HEK293T (cell line): ENCODE measurements around the gene ACO2.

Source experiments
- CTCF ChIA-PET: fragments of 350-600 bp; formaldehyde crosslinking; extraction: SDS; loops from one replicate; lab custom pipeline; 2021; ENCODE audit warnings: antibody characterized with exemption, inconsistent platforms; lab: Yijun Ruan, JAX
- POLR2A ChIA-PET: fragments of 350-600 bp; formaldehyde crosslinking; extraction: SDS; loops from one replicate; lab custom pipeline; 2020; ENCODE audit warnings: antibody characterized with exemption, inconsistent platforms; lab: Yijun Ruan, JAX
- DNase-seq: peaks from one replicate; pipeline ENCODE4 v3.0.0; 2012; ENCODE audit warnings: mixed read lengths; ENCODE audit errors: extremely low spot score
- ARNT ChIP-seq: fragments of 450-650 bp; IDR thresholded peaks from 2 replicates; pipeline ENCODE4 v1.6.1; 2017; ENCODE audit warnings: mild to moderate bottlenecking
- BHLHE40 ChIP-seq: fragments of 450-650 bp; IDR thresholded peaks from 2 replicates; pipeline ENCODE4 v1.6.1; 2016; ENCODE audit warnings: mild to moderate bottlenecking, moderate library complexity, borderline replicate concordance
- CTBP1 ChIP-seq: fragments of 450-650 bp; IDR thresholded peaks from 2 replicates; pipeline ENCODE4 v1.6.1; 2016; ENCODE audit warnings: borderline replicate concordance
- ELF4 ChIP-seq: fragments of 450-650 bp; IDR thresholded peaks from 2 replicates; pipeline ENCODE4 v1.6.1; 2017; ENCODE audit warnings: antibody characterized with exemption
- FOXA1 ChIP-seq: fragments of 450-650 bp; IDR thresholded peaks from 2 replicates; pipeline ENCODE4 v1.6.1; 2016; ENCODE audit warnings: mild to moderate bottlenecking
- FOXK2 ChIP-seq: fragments of 450-650 bp; IDR thresholded peaks from 2 replicates; pipeline ENCODE4 v1.6.1; 2016; ENCODE audit warnings: mild to moderate bottlenecking
- FOXM1 ChIP-seq: fragments of 450-650 bp; IDR thresholded peaks from 2 replicates; pipeline ENCODE4 v1.6.1; 2017; ENCODE audit warnings: mild to moderate bottlenecking, borderline replicate concordance
- HDGF ChIP-seq: fragments of 450-650 bp; IDR thresholded peaks from 2 replicates; pipeline ENCODE4 v1.6.1; 2017; ENCODE audit warnings: antibody characterized with exemption, borderline replicate concordance
- L3MBTL2 ChIP-seq: fragments of 450-650 bp; conservative IDR thresholded peaks from 2 replicates; pipeline ENCODE4 v1.6.1; 2016; ENCODE audit warnings: mild to moderate bottlenecking
- LEF1 ChIP-seq: fragments of 450-650 bp; IDR thresholded peaks from 2 replicates; pipeline ENCODE4 v1.6.1; 2017; ENCODE audit warnings: mild to moderate bottlenecking, borderline replicate concordance
- NFRKB ChIP-seq: fragments of 450-650 bp; IDR thresholded peaks from 2 replicates; pipeline ENCODE4 v1.6.1; 2016; ENCODE audit warnings: mild to moderate bottlenecking, moderate library complexity
- PKNOX1 ChIP-seq: fragments of 450-650 bp; IDR thresholded peaks from 2 replicates; pipeline ENCODE4 v1.6.1; 2016
- SP1 ChIP-seq: fragments of 450-650 bp; IDR thresholded peaks from 2 replicates; pipeline ENCODE4 v1.6.1; 2017
- SUZ12 ChIP-seq: fragments of 450-650 bp; IDR thresholded peaks from 2 replicates; pipeline ENCODE4 v1.6.1; 2016; ENCODE audit warnings: mild to moderate bottlenecking
- TARDBP ChIP-seq: fragments of 450-650 bp; IDR thresholded peaks from 2 replicates; pipeline ENCODE4 v1.6.1; 2016
- ZNF384 ChIP-seq: fragments of 450-650 bp; IDR thresholded peaks from 2 replicates; pipeline ENCODE4 v1.6.1; 2016

The ACO2 gene

DNA sequence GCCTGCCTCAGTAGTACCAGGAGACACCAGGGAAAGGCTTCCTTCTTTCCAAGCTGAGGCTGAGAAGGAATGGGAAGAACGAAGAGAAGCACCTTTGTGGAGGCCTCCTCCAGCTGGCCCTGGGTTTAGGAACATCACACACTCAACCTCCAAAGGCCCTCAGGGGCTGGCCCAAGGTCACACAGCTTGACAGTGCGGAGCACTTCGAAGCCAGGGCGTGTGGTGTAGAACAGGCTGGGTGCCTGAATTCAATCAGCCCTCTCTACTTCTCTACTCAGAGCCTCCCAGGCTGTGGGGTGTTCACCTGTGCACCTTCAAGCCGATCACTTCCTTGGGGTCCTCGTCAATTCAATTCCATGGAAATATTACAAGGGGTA is 91.2 kb downstream of the ACO2 start:
- no peak for TF ChIP-seq FOXM1
- TF ChIP-seq PKNOX1: no peak
- TF ChIP-seq ZNF384: no peak
- no peak for TF ChIP-seq ELF4
- no peak for DNase-seq
- CTCF ChIA-PET: interaction anchor here (0.7 to 1.2 kb wide), 2 partner anchors 38 to 1261 kb away, joined by 3 to 4 read pairs; no protein-coding TSS in a partner anchor
- POLR2A ChIA-PET: interaction anchor here (1.1 to 1.6 kb wide), 5 partner anchors 12 to 107 kb away, joined by 3 to 5 read pairs (median 4); no protein-coding TSS in a partner anchor

DNA sequence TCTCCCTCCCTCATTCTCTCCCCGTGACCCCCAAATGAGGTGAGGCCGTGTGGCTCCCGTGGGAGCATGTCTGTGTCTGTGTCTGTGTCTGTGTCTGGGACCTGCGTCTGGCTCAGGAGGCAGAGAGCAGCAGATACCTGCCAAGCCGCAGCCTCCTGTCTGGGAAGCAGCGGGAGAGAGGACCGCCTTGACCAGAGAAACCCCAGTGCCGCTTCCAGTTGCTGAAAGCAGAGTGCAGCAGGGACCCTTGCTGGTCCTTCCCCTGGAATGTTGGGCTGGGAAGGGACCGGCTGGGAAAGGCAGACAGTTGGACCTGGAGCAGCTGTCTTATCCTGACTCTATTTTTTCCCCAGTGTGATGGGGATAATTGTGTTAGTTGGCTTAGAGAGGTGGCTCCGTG is 92.4 kb downstream of the ACO2 start:
- POLR2A ChIA-PET: interaction anchor here (0.8 to 1.6 kb wide), 9 partner anchors 9 to 106 kb away, joined by 3 to 8 read pairs (median 5); partner anchors contain the start of genes ACO2, PHF5A, PMM1 and XRCC6
- no peak for TF ChIP-seq BHLHE40
- no peak for TF ChIP-seq ZNF384
- no peak for TF ChIP-seq LEF1
- no peak for TF ChIP-seq HDGF
- TF ChIP-seq FOXK2: no peak
- no peak for TF ChIP-seq FOXM1
- no peak for TF ChIP-seq FOXA1
- TF ChIP-seq PKNOX1: no peak
- TF ChIP-seq NFRKB: no peak
- TF ChIP-seq ARNT: no peak
- no peak for TF ChIP-seq ELF4
- no peak for TF ChIP-seq SP1
- TF ChIP-seq TARDBP: no peak
- no peak for TF ChIP-seq SUZ12
- no peak for TF ChIP-seq L3MBTL2
- CTCF ChIA-PET: no interaction called here
- DNase-seq: no peak

DNA sequence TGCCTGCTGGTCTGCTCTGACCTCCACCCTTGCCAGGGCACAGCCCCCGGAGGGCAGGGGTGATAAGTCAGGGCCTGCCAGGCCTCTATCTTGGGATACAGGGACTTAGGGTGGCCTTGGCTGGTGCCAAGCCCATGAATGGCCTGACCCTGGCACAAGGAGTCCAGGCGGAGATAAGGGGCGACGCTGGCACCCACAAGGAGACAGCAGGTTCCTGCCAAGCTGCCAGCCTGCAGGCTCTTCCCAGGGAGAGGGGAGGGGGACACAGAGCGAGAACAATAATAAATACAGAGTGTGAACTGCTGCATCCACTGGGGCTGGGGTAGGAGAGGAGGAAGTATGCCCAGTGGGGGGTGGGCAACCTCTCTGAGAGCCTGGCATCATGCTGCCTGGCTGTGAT is 92.9 kb downstream of the ACO2 start:
- no peak for TF ChIP-seq NFRKB
- no peak for TF ChIP-seq SP1
- no peak for TF ChIP-seq SUZ12
- no peak for TF ChIP-seq HDGF
- no peak for TF ChIP-seq BHLHE40
- no peak for TF ChIP-seq FOXK2
- TF ChIP-seq ELF4: no peak
- no peak for TF ChIP-seq TARDBP
- no peak for TF ChIP-seq ARNT
- TF ChIP-seq FOXA1: no peak
- TF ChIP-seq FOXM1: no peak
- TF ChIP-seq L3MBTL2: no peak
- no peak for TF ChIP-seq CTBP1
- TF ChIP-seq PKNOX1: no peak
- no peak for TF ChIP-seq ZNF384
- ChIA-PET CTCF (no interaction called here), POLR2A (interaction anchor here (1.5 kb wide), 1 partner anchor 15 kb away, joined by 4 read pairs; no protein-coding TSS in a partner anchor)
- no peak for DNase-seq

- no peak for TF ChIP-seq ZNF384
- no peak for TF ChIP-seq CTBP1
- no peak for TF ChIP-seq FOXM1
- TF ChIP-seq LEF1: no peak
- TF ChIP-seq BHLHE40: no peak
- no peak for TF ChIP-seq FOXA1
- no peak for TF ChIP-seq SUZ12
- TF ChIP-seq NFRKB: no peak
- TF ChIP-seq L3MBTL2: no peak
- no peak for TF ChIP-seq ARNT
- no peak for TF ChIP-seq FOXK2
- no peak for TF ChIP-seq HDGF
- TF ChIP-seq SP1: no peak
- no peak for TF ChIP-seq TARDBP
- no peak for TF ChIP-seq ELF4
- no peak for TF ChIP-seq PKNOX1
- ChIA-PET CTCF (interaction anchor here (0.9 to 1.2 kb wide), 2 partner anchors 14 to 35 kb away, joined by 3 to 5 read pairs; no protein-coding TSS in a partner anchor), POLR2A (interaction anchor here (0.8 to 1.6 kb wide), 5 partner anchors 11 to 59 kb away, joined by 3 to 10 read pairs (median 4); partner anchors contain the start of genes DESI1, PMM1 and XRCC6)
- DNase-seq: no peak
Measured at GRCh38 chr22:41562461-41562860, 93.5 kb downstream of the ACO2 start.

- ChIA-PET POLR2A (interaction anchor here (0.8 to 1.6 kb wide), 6 partner anchors 10 to 104 kb away, joined by 3 to 10 read pairs (median 4); partner anchors contain the start of genes DESI1, PMM1 and XRCC6), CTCF (interaction anchor here (0.9 to 1.2 kb wide), 3 partner anchors 14 to 34 kb away, joined by 3 to 5 read pairs (median 3); no protein-coding TSS in a partner anchor)
- no peak for DNase-seq
- TF ChIP-seq FOXK2: no peak
- no peak for TF ChIP-seq LEF1
- TF ChIP-seq SP1: no peak
- no peak for TF ChIP-seq NFRKB
- TF ChIP-seq TARDBP: no peak
- TF ChIP-seq FOXA1: no peak
- TF ChIP-seq BHLHE40: no peak
- no peak for TF ChIP-seq ELF4
- no peak for TF ChIP-seq ARNT
- no peak for TF ChIP-seq L3MBTL2
- TF ChIP-seq SUZ12: no peak
- no peak for TF ChIP-seq FOXM1
- TF ChIP-seq PKNOX1: no peak
- TF ChIP-seq ZNF384: no peak
- no peak for TF ChIP-seq HDGF
Measured at GRCh38 chr22:41563051-41563711, 94.3 kb downstream of the ACO2 start.
